GM04503 (cell line): ENCODE data around the gene NLRP1.
"Not testable (repeated sequence)": the region's sequence is repeated elsewhere in the genome, so short reads cannot be mapped to it uniquely, and the experiment has no call there.

ENCODE experiments used
- DNase-seq: peaks from one replicate; pipeline ENCODE4 v3.0.0-alpha.2; 2012; ENCODE audit warnings: low read depth

Gene NLRP1

GRCh38 chr17:5587438-5588032 is 3.2 kb upstream of the NLRP1 start:
- DNase-seq, result no peak

- no peak for DNase-seq
These were observed 1.7 kb upstream of the NLRP1 start for GRCh38 chr17:5585836-5586521.

GRCh38 chr17:5585287-5585794 is 1.0 kb upstream of the NLRP1 start:
- no peak for DNase-seq

- DNase-seq, result no peak
These were observed 605 bp downstream of the NLRP1 start for GRCh38 chr17:5583426-5584382.

- no peak for DNase-seq
These were observed 1.8 kb downstream of the NLRP1 start for GRCh38 chr17:5582209-5583185.

GRCh38 chr17:5581655-5582054 is 2.7 kb downstream of the NLRP1 start:
- no peak for DNase-seq

- no peak for DNase-seq
These were observed 3.3 kb downstream of the NLRP1 start for GRCh38 chr17:5580969-5581368.

- no peak for DNase-seq
These were observed 3.9 kb downstream of the NLRP1 start for GRCh38 chr17:5580367-5580766.

GRCh38 chr17:5578768-5579167 is 5.5 kb downstream of the NLRP1 start:
- not testable (repeated sequence) for DNase-seq

GRCh38 chr17:5573017-5573416 is 11.3 kb downstream of the NLRP1 start:
- not testable (repeated sequence) for DNase-seq

- DNase-seq, result no peak
These were observed 13.0 kb downstream of the NLRP1 start for GRCh38 chr17:5571281-5571680.

GRCh38 chr17:5565808-5566207 is 18.5 kb downstream of the NLRP1 start:
- no peak for DNase-seq

GRCh38 chr17:5563456-5563855 is 20.9 kb downstream of the NLRP1 start:
- DNase-seq, result no peak

- no peak for DNase-seq
These were observed 21.5 kb downstream of the NLRP1 start for GRCh38 chr17:5562661-5563360.

GRCh38 chr17:5561736-5562571 is 22.4 kb downstream of the NLRP1 start:
- DNase-seq, result no peak

GRCh38 chr17:5560361-5560988 is 23.8 kb downstream of the NLRP1 start:
- no peak for DNase-seq

GRCh38 chr17:5558815-5559785 is 25.2 kb downstream of the NLRP1 start:
- no peak for DNase-seq

GRCh38 chr17:5557990-5558389 is 26.3 kb downstream of the NLRP1 start:
- DNase-seq, result no peak
